Effector memory CD8-positive, alpha-beta T cell (primary cell): Measurements from ENCODE around the gene CASKIN2.

Source experiments
- ATAC-seq: fragments of 150-1000 bp; cut with Tn5 transposase; replicated peaks from 2 replicates; pipeline ENCODE4 v1.10.0; 2021; ENCODE audit warnings: mild to moderate bottlenecking, moderate library complexity
- DNase-seq, 3 experiments: peaks; one replicate each; pipeline ENCODE4 v3.0.0; 2021
- H3K27ac Mint-ChIP-seq, 2 donors: one replicate each; pipeline ENCODE4 v1.8.0; 2022; ENCODE audit warnings: mild to moderate bottlenecking in 2 of 2, mixed read lengths in 2 of 2, moderate library complexity in 2 of 2
- H3K27me3 Mint-ChIP-seq, 2 donors: one replicate each; pipeline ENCODE4 v1.8.0; 2022; ENCODE audit warnings: mixed read lengths in 2 of 2
- H3K36me3 Mint-ChIP-seq: one replicate; pipeline ENCODE4 v1.8.0; 2022; ENCODE audit warnings: mild to moderate bottlenecking, moderate library complexity, mixed read lengths; ENCODE audit not compliant: insufficient read depth
- H3K4me1 Mint-ChIP-seq, 2 donors: one replicate each; pipeline ENCODE4 v1.8.0; 2022; ENCODE audit warnings: low read depth in 2 of 2, mixed read lengths in 2 of 2
- H3K4me3 Mint-ChIP-seq, 2 donors: one replicate each; pipeline ENCODE4 v1.8.0; 2022; ENCODE audit warnings: mild to moderate bottlenecking in 2 of 2, mixed read lengths in 2 of 2, moderate library complexity in 2 of 2
- H3K9me3 Mint-ChIP-seq, 2 donors: one replicate each; pipeline ENCODE4 v1.8.0; 2022; ENCODE audit warnings: mixed read lengths in 2 of 2

CASKIN2 gene

GRCh38 chr17:75491680-75492079 lies 23.7 kb downstream of the CASKIN2 start:
- DNase-seq (no peak), ATAC-seq (no peak)
- Mint-ChIP-seq H3K27me3 (no peaks in the 10 kb centered on the region), H3K9me3 (no peaks in the 10 kb centered on the region), H3K36me3 (peaks cover 6% of the 10 kb centered on the region), H3K27ac (peak overlapping the region in 1 of 2 donors; percentile 32), H3K4me1 (peaks cover 12 to 17% of the 10 kb centered on the region in 2 donors), H3K4me3 (no peak overlapping the region)

GRCh38 chr17:75490953-75491649 lies 24.2 kb downstream of the CASKIN2 start:
- Mint-ChIP-seq H3K9me3 (no peaks in the 10 kb centered on the region), H3K27ac (peak overlapping the region in 1 of 2 donors; percentile 32), H3K36me3 (peaks cover 6% of the 10 kb centered on the region), H3K4me1 (peaks cover 15 to 22% of the 10 kb centered on the region in 2 donors), H3K4me3 (no peak overlapping the region), H3K27me3 (no peaks in the 10 kb centered on the region)
- ATAC-seq (no peak), DNase-seq (no peak)

- no peak for DNase-seq
- no peak for ATAC-seq
- Mint-ChIP-seq H3K4me1 (peaks cover 15 to 22% of the 10 kb centered on the region in 2 donors), H3K27ac (peak overlapping the region in 1 of 2 donors; percentile 59), H3K9me3 (no peaks in the 10 kb centered on the region), H3K4me3 (no peak overlapping the region), H3K27me3 (no peaks in the 10 kb centered on the region), H3K36me3 (peaks cover 6% of the 10 kb centered on the region)
Observed at GRCh38 chr17:75490173-75490743, 25.1 kb downstream of the CASKIN2 start.

GRCh38 chr17:75489511-75489955 lies 25.8 kb downstream of the CASKIN2 start:
- peak overlapping the region in 1 of 2 donors; percentile 21 for H3K4me3 Mint-ChIP-seq
- DNase-seq (no peak), ATAC-seq (no peak)
- H3K27me3 Mint-ChIP-seq = no peaks in the 10 kb centered on the region
- H3K36me3 Mint-ChIP-seq = peaks cover 3% of the 10 kb centered on the region
- H3K27ac Mint-ChIP-seq = peak overlapping the region in 1 of 2 donors; percentile 59
- H3K9me3 Mint-ChIP-seq = no peaks in the 10 kb centered on the region
- H3K4me1 Mint-ChIP-seq = peaks cover 15 to 22% of the 10 kb centered on the region in 2 donors

- Mint-ChIP-seq H3K36me3 (peaks cover 3% of the 10 kb centered on the region), H3K27ac (peak overlapping the region; percentile 96 to 97), H3K27me3 (no peaks in the 10 kb centered on the region), H3K4me3 (peak overlapping the region; percentile 50 to 78), H3K9me3 (no peaks in the 10 kb centered on the region), H3K4me1 (peaks cover 15 to 22% of the 10 kb centered on the region in 2 donors)
- ATAC-seq (no peak), DNase-seq (no peak)
Observed at GRCh38 chr17:75488693-75489510, 26.4 kb downstream of the CASKIN2 start.

- DNase-seq (peak; percentile 18 to 44 (median 26)), ATAC-seq (peak; percentile 93)
- Mint-ChIP-seq H3K4me3 (peak overlapping the region; percentile 77 to 78), H3K4me1 (peaks cover 15 to 27% of the 10 kb centered on the region in 2 donors), H3K9me3 (no peaks in the 10 kb centered on the region), H3K27ac (peak overlapping the region; percentile 96 to 97), H3K36me3 (peaks cover 3% of the 10 kb centered on the region), H3K27me3 (no peaks in the 10 kb centered on the region)
Observed at GRCh38 chr17:75487351-75488070, 27.8 kb downstream of the CASKIN2 start.

GRCh38 chr17:75486951-75487350 lies 28.4 kb downstream of the CASKIN2 start:
- Mint-ChIP-seq H3K9me3 (no peaks in the 10 kb centered on the region), H3K36me3 (peaks cover 3% of the 10 kb centered on the region), H3K4me1 (peaks cover 15 to 27% of the 10 kb centered on the region in 2 donors), H3K27ac (peak overlapping the region; percentile 96 to 97), H3K4me3 (peak overlapping the region; percentile 77 to 78), H3K27me3 (no peaks in the 10 kb centered on the region)
- ATAC-seq (no peak), DNase-seq (no peak)

GRCh38 chr17:75486151-75486550 lies 29.2 kb downstream of the CASKIN2 start:
- Mint-ChIP-seq H3K4me3 (peak overlapping the region; percentile 77 to 78), H3K27ac (peak overlapping the region; percentile 58 to 97), H3K9me3 (no peaks in the 10 kb centered on the region), H3K4me1 (peaks cover 15 to 27% of the 10 kb centered on the region in 2 donors), H3K27me3 (no peaks in the 10 kb centered on the region), H3K36me3 (peaks cover 3% of the 10 kb centered on the region)
- ATAC-seq (no peak), DNase-seq (no peak)

GRCh38 chr17:75485688-75486087 lies 29.6 kb downstream of the CASKIN2 start:
- ATAC-seq = no peak
- Mint-ChIP-seq H3K27me3 (no peaks in the 10 kb centered on the region), H3K27ac (peak overlapping the region; percentile 58 to 97)

GRCh38 chr17:75482098-75482942 lies 33.0 kb downstream of the CASKIN2 start:
- Mint-ChIP-seq H3K27ac (peak overlapping the region; percentile 52 to 82), H3K4me3 (no peak overlapping the region), H3K36me3 (peaks cover 4% of the 10 kb centered on the region), H3K9me3 (no peaks in the 10 kb centered on the region), H3K4me1 (peaks cover 9 to 19% of the 10 kb centered on the region in 2 donors), H3K27me3 (no peaks in the 10 kb centered on the region)
- ATAC-seq (no peak), DNase-seq (no peak)

More at GRCh38 chr17:75485688-75486087, 29.6 kb downstream of the CASKIN2 start:
- no peak overlapping the region for H3K4me3 Mint-ChIP-seq
- peaks cover 15 to 28% of the 10 kb centered on the region in 2 donors for H3K4me1 Mint-ChIP-seq
- no peaks in the 10 kb centered on the region for H3K9me3 Mint-ChIP-seq
- DNase-seq = no peak
- H3K36me3 Mint-ChIP-seq = peaks cover 3% of the 10 kb centered on the region

- no peak for ATAC-seq
- DNase-seq = no peak
- Mint-ChIP-seq H3K27ac (peak overlapping the region; percentile 74 to 85), H3K27me3 (no peaks in the 10 kb centered on the region), H3K4me3 (no peak overlapping the region), H3K4me1 (peaks cover 7 to 16% of the 10 kb centered on the region in 2 donors), H3K36me3 (peaks cover 7% of the 10 kb centered on the region), H3K9me3 (no peaks in the 10 kb centered on the region)
Observed at GRCh38 chr17:75481194-75482068, 33.9 kb downstream of the CASKIN2 start.
